ENCODE results near the gene EP300.

- TF ChIP-seq EZH2 (IDR thresholded peaks at IDR 0.05) (no peak), CTCF (IDR thresholded peaks at IDR 0.05) (no peak)
These were observed 99.1 kb downstream of the EP300 start for GRCh38 chr22:41191467-41191866.

Measured in neural progenitor cell (in vitro differentiated cells).